ENCODE measurements around the gene SLC12A7.

Gene SLC12A7

DNA sequence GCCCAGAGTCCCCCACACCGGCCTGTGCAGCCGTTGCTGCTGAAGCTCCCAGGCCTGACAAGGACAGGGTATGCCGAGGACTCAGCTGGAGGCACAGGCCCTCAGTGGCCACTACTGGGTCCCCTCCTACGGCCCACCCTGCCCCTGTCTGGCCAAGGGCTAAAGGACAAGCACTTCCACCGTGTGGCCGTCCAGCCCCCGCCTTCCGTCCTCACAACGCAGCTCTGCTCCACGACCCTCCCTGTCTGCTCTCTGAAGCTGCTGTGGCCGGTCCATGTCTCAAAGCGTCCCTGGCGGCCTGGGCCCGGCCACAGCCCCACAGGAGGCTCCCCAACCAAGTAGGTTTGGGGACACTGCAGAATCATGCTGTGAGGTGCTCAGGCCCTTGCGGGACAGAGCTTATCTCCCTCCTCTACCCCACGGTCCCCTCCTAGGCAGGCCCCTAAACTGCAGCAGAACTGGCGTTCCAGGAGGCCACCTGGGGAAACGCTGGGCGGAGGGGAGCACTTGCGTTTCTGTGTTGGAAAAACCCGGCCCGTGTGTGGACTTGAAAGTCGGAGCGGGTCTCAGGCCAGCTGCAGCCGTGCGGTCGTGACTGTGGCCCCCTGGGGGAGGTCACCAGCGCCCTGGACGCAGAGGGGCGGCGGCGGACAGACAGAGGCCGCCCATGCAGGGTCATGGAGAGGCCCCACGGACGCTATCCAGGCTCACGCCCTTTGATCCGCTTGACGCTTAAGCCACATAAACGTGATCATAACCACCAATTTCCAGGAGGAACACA is 57.7 kb downstream of the SLC12A7 start:
- in situ Hi-C loops (cut with MboI; ENCODE audit: low sequenced_read_pairs), result no loop called here

DNA sequence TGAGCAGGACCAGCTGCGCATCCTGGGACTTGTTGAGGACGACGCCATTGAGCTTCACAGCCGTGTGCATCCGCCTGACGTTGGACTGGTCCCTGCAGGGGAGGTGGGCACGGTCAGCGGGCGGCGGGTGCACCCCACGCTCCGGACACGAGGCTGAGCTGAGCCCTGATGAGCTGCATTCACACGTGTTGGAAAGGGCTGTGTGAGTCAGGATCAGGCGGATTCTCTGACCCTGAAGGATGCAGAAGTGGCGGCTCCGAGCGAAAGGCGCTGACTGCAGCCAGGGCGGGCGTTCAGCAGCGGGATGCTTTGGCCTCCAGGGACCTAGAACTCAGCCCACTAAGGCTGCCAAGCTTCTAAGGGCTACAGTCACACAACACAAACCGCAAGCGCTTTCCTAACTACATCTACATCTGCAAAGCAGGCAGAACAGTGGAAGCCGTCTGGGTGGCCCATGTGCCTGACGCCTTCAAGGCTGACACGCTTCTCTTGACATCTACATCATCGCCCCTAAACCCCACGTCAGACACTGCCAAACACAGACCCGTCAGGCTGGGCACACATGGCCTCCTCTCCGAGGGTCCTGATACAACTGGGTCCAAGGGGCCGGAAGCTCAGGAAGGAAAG is 58.4 kb downstream of the SLC12A7 start:
- in situ Hi-C loops (cut with MboI; ENCODE audit: low sequenced_read_pairs), result no loop called here

DNA sequence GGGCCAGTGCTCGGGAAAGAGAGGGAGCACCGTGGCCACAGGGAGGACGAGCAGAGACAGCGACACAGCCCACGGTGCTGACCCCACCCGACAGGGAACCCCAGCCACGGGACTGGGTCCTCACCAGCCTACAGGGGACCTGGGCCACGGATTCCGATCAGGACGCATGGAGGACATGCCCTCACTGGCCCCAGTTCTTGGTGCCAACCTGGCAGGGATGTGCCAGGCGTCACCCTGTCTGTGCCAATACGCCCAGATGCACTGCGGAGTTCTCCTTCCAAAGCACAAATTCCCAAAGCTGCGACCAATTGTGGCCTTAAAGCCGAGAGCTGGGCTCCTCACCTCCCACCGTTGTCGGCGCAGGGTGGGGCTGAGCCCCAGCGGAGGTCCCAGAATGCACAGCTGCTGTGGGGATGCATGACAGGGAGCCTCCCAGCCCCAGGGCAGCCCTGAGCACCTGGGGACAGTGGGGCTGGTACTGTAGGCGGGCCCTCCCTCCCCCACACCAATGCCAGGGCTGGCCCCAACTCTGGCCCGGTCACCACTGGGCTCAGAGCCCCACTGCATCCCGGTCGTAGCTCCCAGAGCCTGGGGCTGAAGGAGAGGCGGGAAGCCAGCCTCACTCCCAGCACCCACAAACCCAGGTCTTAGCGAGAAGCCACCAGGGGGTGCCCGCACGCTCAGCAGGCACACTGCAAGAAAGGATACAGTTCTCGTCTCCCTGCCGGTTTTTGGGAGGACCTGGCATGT is 59.0 kb downstream of the SLC12A7 start:
- in situ Hi-C loops (cut with MboI; ENCODE audit: low sequenced_read_pairs), result no loop called here

DNA sequence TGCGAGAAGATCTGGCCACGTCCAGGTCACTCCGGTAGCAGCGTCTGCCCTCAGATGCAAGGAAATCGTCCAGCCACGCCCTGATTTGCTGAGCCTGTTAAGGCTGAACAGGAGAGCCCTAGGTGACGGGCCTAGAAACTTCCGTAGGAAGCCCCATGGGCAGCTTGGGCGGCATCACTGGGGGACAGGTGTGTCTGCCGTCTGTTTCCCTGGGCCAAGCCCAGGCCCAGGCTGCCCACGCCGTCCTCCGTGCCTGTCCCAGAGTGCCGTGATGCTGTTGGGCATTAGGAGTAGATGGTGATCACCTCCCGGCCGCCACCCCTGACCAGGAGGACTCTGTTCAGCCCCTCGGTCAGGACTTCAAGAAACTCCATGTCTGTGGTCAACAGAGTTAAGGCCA is 59.8 kb downstream of the SLC12A7 start:
- in situ Hi-C loops (cut with MboI; ENCODE audit: low sequenced_read_pairs), result no loop called here

DNA sequence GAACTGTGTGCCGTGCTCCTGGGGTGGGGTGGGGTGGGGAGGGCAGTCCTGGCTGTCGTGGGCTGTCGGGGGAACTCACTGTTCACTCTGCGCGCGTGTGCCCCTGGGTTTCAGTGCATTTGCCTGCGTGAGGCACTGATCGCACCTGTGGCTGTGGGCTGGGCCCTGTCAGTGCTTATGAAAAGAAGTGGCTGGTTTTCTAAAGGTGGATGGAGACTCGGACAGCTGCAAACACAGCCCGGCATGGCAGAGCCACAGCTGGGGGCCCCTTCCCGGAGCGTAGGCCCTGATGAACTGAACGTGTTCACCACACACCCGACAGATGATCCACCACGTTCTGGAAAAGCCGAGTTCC is 60.5 kb downstream of the SLC12A7 start:
- in situ Hi-C loops (cut with MboI; ENCODE audit: low sequenced_read_pairs), result no loop called here

DNA sequence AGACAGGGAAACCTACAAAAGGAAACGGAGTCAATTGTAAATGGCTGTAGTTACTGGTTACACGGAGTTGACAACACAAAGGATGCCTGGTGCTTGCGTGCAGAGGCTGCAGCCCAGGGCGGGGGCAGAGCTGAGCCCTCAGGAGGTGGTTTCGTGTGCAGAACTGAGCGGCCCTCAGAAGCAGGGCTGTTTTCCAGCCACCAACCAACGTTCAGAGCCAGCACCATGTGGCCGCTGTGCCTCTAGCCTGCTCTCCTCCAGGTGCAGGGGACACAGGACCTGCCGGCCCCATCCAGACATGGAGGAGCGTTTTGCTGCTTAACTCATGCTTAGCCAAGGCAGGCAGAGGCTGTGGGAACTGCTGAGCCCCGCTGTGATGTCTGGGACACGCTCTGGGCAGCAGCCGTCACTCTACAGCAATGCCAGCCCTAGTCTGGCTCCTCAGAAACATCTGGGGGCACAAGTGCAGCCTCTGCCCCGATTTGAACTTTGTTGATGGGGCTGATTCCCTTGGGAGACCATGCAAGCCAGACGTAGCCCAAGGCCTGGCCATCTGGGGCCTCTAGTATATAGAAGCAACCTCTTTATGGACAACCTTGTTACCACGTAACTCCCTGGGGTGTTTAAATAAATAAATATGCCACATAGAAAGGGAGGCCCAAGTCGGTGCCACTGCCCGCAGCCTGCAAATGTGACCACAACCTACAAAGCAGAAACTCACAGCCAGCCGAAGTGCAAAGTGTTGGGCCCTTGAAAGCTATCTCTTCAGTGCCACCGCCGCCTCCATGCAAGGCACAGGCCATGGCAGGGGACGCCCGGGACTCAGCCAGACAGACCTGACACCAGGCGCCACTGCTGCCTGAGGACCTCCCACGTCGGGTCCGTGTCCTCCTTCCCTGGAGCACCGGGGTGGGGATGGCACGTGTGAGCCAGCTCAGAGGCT is 61.2 kb downstream of the SLC12A7 start:
- in situ Hi-C loops (cut with MboI; ENCODE audit: low sequenced_read_pairs), result no loop called here

DNA sequence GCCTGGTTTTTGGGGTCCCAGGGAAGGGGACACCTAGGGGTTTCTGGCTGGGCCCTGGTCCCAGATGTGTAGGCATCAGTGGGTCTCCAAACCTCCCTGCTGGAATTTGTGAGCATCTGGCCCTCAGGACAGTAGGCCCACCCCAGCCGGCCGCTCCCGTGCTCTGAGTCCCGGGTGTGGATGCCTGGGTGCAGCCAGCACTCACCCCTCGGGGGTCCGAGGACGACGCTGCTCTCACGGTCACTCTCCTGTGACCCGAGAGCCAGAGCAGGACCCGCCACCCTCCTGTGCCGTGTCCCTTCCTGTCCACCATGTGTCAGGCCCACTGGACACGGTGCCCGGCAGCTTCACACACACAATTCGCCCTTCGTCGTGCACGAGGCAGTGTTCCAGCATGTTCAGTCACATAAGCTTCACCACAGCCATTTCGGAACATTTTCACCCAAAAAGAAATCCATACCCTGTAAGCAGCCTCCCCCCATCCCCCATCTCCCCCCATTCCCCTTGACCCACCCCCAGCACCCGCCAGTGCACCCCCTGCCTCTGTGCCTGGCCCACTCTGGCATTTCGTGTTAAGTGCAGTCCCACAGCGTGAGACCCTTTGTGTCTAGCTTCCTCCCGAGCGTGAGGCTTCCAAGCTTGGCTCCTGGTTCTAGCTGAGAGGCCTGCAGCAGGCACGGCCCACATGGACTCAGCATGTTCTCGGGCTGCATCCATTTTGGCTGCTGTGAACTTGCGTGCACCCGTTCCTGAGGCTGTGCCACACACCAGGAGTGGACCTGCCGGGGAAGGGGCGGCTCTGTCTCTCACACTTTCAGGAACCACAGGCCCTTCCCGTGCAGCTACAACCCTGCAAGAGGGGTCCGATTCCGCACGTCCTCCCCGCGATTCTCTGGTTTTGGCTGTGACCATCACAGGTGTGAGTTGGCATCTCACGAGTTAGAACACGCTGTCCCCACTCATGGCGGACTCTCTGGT is 62.7 kb downstream of the SLC12A7 start:
- in situ Hi-C loops (cut with MboI; ENCODE audit: low sequenced_read_pairs), result no loop called here

DNA sequence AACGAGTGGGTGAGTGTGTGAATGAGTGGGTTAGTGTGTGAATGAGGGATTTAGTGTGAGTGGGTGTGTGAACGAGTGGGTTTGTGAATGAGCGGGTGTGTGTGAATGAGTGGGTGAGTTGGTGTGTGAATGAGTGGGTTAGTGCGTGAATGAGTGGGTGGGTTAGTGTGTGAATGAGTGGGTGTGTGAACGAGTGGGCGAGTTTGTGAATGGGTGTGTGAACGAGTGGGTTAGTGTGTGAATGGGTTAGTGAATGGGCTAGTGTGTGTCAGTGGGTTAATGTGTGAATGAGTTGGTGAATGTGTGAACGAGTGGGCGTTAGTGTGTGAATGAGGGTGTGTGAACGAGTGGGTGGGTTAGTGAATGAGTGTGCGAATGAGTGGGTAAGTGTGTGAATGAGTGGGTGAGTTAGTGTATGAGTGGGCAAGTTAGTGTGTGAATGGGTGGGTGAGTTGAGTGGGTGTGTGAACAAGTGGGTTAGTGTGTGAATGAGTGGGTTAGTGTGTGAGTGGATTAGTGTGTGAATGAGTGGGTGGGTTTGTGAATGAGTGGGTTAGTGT is 63.6 kb downstream of the SLC12A7 start:
- in situ Hi-C loops (cut with MboI; ENCODE audit: low sequenced_read_pairs), result no loop called here

DNA sequence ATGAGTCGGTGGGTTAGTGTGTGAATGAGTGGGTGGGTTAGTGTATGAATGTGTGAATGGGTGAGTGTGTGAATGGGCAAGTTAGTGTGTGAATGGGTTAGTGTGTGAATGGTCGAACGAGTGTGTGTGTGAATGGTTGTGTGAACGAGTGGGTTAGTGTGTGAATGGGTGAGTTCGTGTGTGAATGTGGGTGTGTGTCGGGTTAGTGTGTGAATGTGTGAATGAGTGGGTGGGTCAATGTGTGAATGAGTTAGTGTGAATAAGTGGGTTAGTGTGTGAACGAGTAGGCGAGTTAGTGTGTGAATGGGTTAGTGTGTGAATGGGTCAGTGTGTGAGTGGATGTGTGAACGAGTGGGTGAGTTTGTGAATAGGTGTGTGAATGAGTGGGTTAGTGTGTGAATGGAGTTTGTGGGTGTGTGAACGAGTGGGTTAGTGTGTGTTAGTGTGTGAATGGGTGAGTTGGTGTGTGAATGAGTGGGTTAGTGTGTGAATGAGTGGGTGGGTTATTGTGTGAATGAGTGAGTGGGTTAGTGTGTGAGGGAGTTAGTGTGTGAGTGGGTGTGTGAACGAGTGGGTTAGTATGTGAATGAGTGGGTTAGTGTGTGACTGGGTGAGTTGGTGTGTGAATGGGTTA is 64.4 kb downstream of the SLC12A7 start:
- in situ Hi-C loops (cut with MboI; ENCODE audit: low sequenced_read_pairs), result no loop called here

DNA sequence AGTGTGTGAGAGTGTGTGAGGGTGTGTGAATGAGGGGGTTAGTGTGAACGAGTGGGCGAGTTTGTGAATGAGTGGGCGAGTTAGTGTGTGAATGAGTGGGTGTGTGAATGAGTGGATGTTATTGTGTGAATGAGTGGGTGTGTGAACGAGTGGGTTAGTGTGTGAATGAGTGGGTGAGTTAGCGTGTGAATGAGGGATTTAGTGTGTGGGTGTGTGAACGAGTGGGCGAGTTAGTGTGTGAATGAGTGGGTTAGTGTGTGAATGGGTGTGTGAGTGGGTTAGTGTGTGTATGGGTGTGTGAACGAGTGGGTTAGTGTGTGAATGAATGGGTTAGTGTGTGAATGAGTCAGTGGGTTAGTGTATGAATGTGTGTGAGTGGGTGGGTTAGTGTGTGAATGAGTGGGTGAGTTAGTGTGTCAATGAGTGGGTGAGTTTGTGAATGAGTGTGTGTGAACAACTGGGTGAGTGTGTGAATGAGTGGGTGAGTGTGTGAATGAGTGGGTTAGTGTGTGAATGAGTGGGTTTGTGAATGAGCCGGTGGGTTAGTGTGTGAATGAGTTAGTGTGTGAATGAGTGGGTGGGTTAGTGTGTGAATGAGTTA is 65.8 kb downstream of the SLC12A7 start:
- in situ Hi-C loops (cut with MboI; ENCODE audit: low sequenced_read_pairs), result no loop called here

DNA sequence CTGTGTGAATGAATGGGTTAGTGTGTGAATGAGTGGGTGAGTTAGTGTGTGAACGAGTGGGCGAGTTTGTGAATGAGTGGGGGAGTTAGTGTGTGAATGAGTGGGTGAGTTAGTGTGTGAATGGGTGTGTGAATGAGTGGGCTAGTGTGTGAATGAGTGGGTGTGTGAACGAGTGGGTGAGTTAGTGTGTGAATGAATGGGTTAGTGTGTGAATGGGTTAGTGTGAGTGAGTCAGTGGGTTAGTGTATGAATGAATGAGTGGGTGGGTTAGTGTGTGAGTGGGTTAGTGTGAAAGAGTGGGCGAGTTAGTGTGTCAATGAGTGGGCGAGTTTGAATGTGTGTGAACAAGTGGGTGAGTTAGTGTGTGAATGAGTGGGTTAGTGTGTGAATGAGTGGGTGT is 67.7 kb downstream of the SLC12A7 start:
- in situ Hi-C loops (cut with MboI; ENCODE audit: low sequenced_read_pairs), result no loop called here

DNA sequence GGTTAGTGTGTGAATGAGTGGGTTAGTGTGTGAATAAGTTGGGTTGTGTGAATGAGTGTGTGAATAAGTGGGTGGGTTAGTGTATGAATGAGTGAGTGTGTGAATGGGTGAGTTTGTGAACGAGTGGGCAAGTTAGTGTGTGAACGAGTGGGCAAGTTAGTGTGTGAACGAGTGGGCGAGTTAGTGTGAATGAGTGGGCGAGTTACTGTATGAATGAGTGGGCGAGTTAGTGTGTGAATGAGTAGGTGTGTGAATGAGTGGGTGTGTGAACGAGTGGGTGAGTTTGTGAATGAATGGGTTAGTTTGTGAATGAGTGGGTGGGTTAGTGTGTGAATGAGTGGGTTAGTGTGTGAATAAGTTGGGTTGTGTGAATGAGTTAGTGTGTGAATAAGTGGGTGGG is 68.5 kb downstream of the SLC12A7 start:
- in situ Hi-C loops (cut with MboI; ENCODE audit: low sequenced_read_pairs), result no loop called here

DNA sequence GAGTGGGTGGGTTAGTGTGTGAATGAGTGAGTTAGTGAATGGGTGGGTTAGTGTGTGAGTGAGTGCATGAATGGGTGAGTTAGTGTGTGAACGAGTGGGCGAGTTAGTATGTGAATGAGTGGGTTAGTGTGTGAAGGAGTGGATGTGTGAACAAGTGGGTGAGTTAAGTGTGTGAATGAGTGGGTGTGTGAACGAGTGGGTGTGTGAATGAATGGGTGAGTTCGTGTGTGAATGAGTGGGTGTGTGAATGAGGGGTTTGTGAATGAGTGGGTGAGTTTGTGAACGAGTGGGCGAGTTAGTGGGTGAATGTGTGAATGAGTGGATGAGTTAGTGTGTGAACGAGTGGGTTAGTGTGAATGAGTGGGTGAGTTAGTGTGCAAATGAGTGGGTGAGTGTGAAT is 69.2 kb downstream of the SLC12A7 start:
- in situ Hi-C loops (cut with MboI; ENCODE audit: low sequenced_read_pairs), result no loop called here

DNA sequence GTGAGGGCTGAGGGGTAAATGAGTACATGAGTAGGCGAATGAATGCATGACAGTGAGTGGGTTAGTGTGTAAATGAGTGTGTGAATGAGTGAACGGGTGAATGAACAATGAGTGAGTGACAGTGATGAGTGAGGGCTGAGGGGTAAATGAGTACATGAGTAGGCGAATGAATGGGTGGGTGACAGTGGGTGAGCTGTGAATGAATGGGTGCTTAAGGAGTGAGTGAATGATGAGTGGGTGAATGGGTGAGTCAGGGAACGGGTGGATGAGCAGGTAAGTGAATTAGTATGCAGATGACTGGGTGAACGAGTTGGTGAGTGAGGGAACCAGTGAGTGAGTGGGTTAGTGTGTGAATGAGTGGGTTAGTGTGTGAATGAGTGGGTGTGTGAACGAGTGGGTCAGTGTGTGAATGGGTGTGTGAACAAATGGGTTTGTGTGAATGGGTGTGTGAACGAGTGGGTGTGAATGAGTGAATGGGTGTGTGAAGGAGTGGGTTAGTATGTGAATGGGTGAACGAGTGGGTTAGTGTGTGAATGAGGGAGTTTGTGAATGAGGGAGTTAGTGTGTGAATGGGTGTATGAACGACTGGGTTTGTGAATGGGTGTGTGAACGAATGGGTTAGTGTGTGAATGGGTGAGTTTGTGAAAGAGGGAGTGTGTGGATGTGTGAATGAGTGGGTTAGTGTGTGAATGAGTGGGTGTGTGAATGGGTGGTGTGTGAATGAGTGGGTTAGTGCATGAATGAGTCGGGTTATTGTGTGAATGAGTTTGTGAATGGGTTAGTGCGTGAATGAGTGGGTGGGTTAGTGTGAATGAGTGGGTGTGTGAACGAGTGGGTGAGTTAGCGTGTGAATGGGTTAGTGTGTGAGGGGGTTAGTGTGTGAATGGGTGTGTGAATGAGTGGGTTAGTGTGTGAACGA is 70.4 kb downstream of the SLC12A7 start:
- in situ Hi-C loops (cut with MboI; ENCODE audit: low sequenced_read_pairs), result no loop called here

DNA sequence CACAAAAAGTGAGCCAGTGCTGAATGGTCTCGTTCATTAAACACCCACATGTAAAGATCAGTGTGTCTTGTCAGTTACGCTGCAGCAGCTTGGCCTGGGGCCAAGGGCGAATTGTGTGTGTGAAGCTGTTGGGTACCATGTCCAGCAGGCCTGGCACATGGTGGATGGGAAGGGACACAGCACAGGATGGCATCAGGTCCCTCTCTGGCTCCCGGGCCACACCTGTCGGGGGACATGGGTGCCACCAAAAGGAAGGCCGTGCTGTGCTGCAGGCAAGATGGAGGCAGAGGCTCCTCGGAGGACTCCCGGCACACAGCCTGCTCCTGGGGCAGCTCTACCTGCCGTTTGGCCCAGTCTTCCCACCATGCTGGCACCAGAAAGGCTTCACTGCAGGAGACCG is 71.3 kb downstream of the SLC12A7 start:
- in situ Hi-C loops (cut with MboI; ENCODE audit: low sequenced_read_pairs), result no loop called here

DNA sequence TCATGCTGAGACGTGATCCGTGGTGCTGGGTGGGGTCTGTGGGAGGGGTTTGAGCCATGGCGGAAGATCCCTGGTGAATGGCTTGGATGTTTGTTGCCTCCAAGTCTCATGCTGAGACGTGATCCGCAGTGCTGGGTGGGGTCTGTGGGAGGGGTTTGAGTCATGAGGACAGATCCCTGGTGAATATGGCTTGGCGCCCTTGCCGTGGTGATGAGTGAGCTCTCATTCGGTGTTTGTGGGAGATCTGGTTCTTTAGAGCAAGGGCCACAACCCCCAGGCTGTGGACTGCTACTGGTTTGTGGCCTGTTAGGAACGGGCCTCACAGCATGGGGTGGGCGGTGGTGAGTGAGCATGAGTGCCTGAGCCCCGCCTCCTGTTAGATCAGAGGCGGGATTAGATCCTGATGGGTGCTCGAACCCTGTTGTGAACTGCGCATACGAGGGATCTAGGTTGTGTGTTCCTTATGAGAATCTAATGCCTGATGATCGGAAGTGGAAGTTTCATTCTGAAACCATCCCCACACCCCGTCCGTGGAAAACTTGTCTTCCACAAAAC is 72.1 kb downstream of the SLC12A7 start:
- in situ Hi-C loops (cut with MboI; ENCODE audit: low sequenced_read_pairs), result no loop called here

DNA sequence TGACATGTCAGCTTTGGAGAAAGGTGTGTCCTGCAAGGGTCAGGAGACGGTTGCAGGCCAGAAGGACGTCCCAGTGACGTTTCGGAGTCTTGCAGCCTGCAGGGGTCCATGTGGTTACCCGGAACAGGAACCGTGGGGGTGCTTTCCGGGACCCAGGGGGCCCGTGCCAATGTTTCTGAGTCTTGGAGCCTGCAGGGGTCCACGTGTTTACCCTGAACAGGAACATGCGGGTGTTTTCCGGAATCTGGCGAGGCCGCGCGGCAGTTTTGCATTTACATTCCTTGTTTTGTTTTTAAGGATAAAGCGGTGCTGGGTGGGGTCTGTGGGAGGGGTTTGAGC is 72.7 kb downstream of the SLC12A7 start:
- in situ Hi-C loops (cut with MboI; ENCODE audit: low sequenced_read_pairs), result no loop called here
